Measurements from ENCODE around the gene ALK.

ALK gene

GRCh38 chr2:29363111-29363510 is 558.3 kb downstream of the ALK start:
- Histone ChIP-seq H3K4me3 (ENCODE audit: low read length) (no peak overlapping the region), H3K4me1 (ENCODE audit: control insufficient read depth, low read depth, low read length) (no peaks in the 10 kb centered on the region), H3K9ac (ENCODE audit: low read length) (no peak overlapping the region), H3K27ac (ENCODE audit: low read length) (no peak overlapping the region), H3K36me3 (ENCODE audit: control insufficient read depth, low read depth, low read length) (no peaks in the 10 kb centered on the region), H3K9me3 (ENCODE audit: control insufficient read depth, low read depth, low read length) (no peaks in the 10 kb centered on the region), H3K27me3 (ENCODE audit: control insufficient read depth, insufficient read depth, low read length) (no peaks in the 10 kb centered on the region)

- H3K9ac ChIP-seq (ENCODE audit: low read length): no peak overlapping the region
- no peaks in the 10 kb centered on the region for H3K9me3 ChIP-seq (ENCODE audit: control insufficient read depth, low read depth, low read length)
- H3K36me3 ChIP-seq (ENCODE audit: control insufficient read depth, low read depth, low read length): no peaks in the 10 kb centered on the region
- no peak overlapping the region for H3K27ac ChIP-seq (ENCODE audit: low read length)
- H3K4me1 ChIP-seq (ENCODE audit: control insufficient read depth, low read depth, low read length): no peaks in the 10 kb centered on the region
- no peaks in the 10 kb centered on the region for H3K27me3 ChIP-seq (ENCODE audit: control insufficient read depth, insufficient read depth, low read length)
- no peak overlapping the region for H3K4me3 ChIP-seq (ENCODE audit: low read length)
These were observed 560.2 kb downstream of the ALK start for GRCh38 chr2:29361231-29361630.

- Histone ChIP-seq H3K9ac (ENCODE audit: low read length) (no peak overlapping the region), H3K4me3 (ENCODE audit: low read length) (no peak overlapping the region), H3K9me3 (ENCODE audit: control insufficient read depth, low read depth, low read length) (no peaks in the 10 kb centered on the region), H3K36me3 (ENCODE audit: control insufficient read depth, low read depth, low read length) (no peaks in the 10 kb centered on the region), H3K27ac (ENCODE audit: low read length) (no peak overlapping the region), H3K4me1 (ENCODE audit: control insufficient read depth, low read depth, low read length) (no peaks in the 10 kb centered on the region), H3K27me3 (ENCODE audit: control insufficient read depth, insufficient read depth, low read length) (no peaks in the 10 kb centered on the region)
These were observed 561.2 kb downstream of the ALK start for GRCh38 chr2:29360016-29360784.

- no peaks in the 10 kb centered on the region for H3K36me3 ChIP-seq (ENCODE audit: control insufficient read depth, low read depth, low read length)
These were observed 567.9 kb downstream of the ALK start for GRCh38 chr2:29353403-29353991.

GRCh38 chr2:29351916-29352591 is 569.3 kb downstream of the ALK start:
- Histone ChIP-seq H3K4me3 (ENCODE audit: low read length) (no peak overlapping the region), H3K9me3 (ENCODE audit: control insufficient read depth, low read depth, low read length) (no peaks in the 10 kb centered on the region), H3K27me3 (ENCODE audit: control insufficient read depth, insufficient read depth, low read length) (no peaks in the 10 kb centered on the region), H3K27ac (ENCODE audit: low read length) (no peak overlapping the region), H3K9ac (ENCODE audit: low read length) (no peak overlapping the region), H3K4me1 (ENCODE audit: control insufficient read depth, low read depth, low read length) (no peaks in the 10 kb centered on the region), H3K36me3 (ENCODE audit: control insufficient read depth, low read depth, low read length) (no peaks in the 10 kb centered on the region)

More at GRCh38 chr2:29353403-29353991, 567.9 kb downstream of the ALK start:
- H3K9me3 ChIP-seq (ENCODE audit: control insufficient read depth, low read depth, low read length): no peaks in the 10 kb centered on the region
- no peak overlapping the region for H3K27ac ChIP-seq (ENCODE audit: low read length)
- H3K4me1 ChIP-seq (ENCODE audit: control insufficient read depth, low read depth, low read length): no peaks in the 10 kb centered on the region
- no peak overlapping the region for H3K4me3 ChIP-seq (ENCODE audit: low read length)
- no peaks in the 10 kb centered on the region for H3K27me3 ChIP-seq (ENCODE audit: control insufficient read depth, insufficient read depth, low read length)
- H3K9ac ChIP-seq (ENCODE audit: low read length): no peak overlapping the region

- H3K4me1 ChIP-seq (ENCODE audit: control insufficient read depth, low read depth, low read length): no peaks in the 10 kb centered on the region
- no peaks in the 10 kb centered on the region for H3K36me3 ChIP-seq (ENCODE audit: control insufficient read depth, low read depth, low read length)
- H3K27ac ChIP-seq (ENCODE audit: low read length): no peak overlapping the region
- no peaks in the 10 kb centered on the region for H3K9me3 ChIP-seq (ENCODE audit: control insufficient read depth, low read depth, low read length)
- no peak overlapping the region for H3K4me3 ChIP-seq (ENCODE audit: low read length)
- H3K27me3 ChIP-seq (ENCODE audit: control insufficient read depth, insufficient read depth, low read length): no peaks in the 10 kb centered on the region
- H3K9ac ChIP-seq (ENCODE audit: low read length): no peak overlapping the region
These were observed 570.1 kb downstream of the ALK start for GRCh38 chr2:29351248-29351647.

GRCh38 chr2:29349316-29350030 is 571.9 kb downstream of the ALK start:
- Histone ChIP-seq H3K9me3 (ENCODE audit: control insufficient read depth, low read depth, low read length) (no peaks in the 10 kb centered on the region), H3K4me1 (ENCODE audit: control insufficient read depth, low read depth, low read length) (no peaks in the 10 kb centered on the region), H3K27me3 (ENCODE audit: control insufficient read depth, insufficient read depth, low read length) (no peaks in the 10 kb centered on the region), H3K36me3 (ENCODE audit: control insufficient read depth, low read depth, low read length) (no peaks in the 10 kb centered on the region), H3K9ac (ENCODE audit: low read length) (no peak overlapping the region), H3K4me3 (ENCODE audit: low read length) (no peak overlapping the region), H3K27ac (ENCODE audit: low read length) (no peak overlapping the region)

GRCh38 chr2:29347774-29348461 is 573.5 kb downstream of the ALK start:
- no peaks in the 10 kb centered on the region for H3K4me1 ChIP-seq (ENCODE audit: control insufficient read depth, low read depth, low read length)
- H3K27ac ChIP-seq (ENCODE audit: low read length): no peak overlapping the region
- no peaks in the 10 kb centered on the region for H3K36me3 ChIP-seq (ENCODE audit: control insufficient read depth, low read depth, low read length)
- no peak overlapping the region for H3K4me3 ChIP-seq (ENCODE audit: low read length)
- no peaks in the 10 kb centered on the region for H3K9me3 ChIP-seq (ENCODE audit: control insufficient read depth, low read depth, low read length)
- H3K9ac ChIP-seq (ENCODE audit: low read length): no peak overlapping the region
- no peaks in the 10 kb centered on the region for H3K27me3 ChIP-seq (ENCODE audit: control insufficient read depth, insufficient read depth, low read length)

- no peaks in the 10 kb centered on the region for H3K36me3 ChIP-seq (ENCODE audit: control insufficient read depth, low read depth, low read length)
- H3K9me3 ChIP-seq (ENCODE audit: control insufficient read depth, low read depth, low read length): no peaks in the 10 kb centered on the region
- no peak overlapping the region for H3K27ac ChIP-seq (ENCODE audit: low read length)
- no peak overlapping the region for H3K4me3 ChIP-seq (ENCODE audit: low read length)
- H3K9ac ChIP-seq (ENCODE audit: low read length): no peak overlapping the region
- H3K4me1 ChIP-seq (ENCODE audit: control insufficient read depth, low read depth, low read length): no peaks in the 10 kb centered on the region
- H3K27me3 ChIP-seq (ENCODE audit: control insufficient read depth, insufficient read depth, low read length): no peaks in the 10 kb centered on the region
These were observed 576.1 kb downstream of the ALK start for GRCh38 chr2:29345236-29345635.

- Histone ChIP-seq H3K27me3 (ENCODE audit: control insufficient read depth, insufficient read depth, low read length) (no peaks in the 10 kb centered on the region), H3K9me3 (ENCODE audit: control insufficient read depth, low read depth, low read length) (no peaks in the 10 kb centered on the region), H3K9ac (ENCODE audit: low read length) (no peak overlapping the region), H3K4me3 (ENCODE audit: low read length) (no peak overlapping the region), H3K36me3 (ENCODE audit: control insufficient read depth, low read depth, low read length) (no peaks in the 10 kb centered on the region), H3K27ac (ENCODE audit: low read length) (no peak overlapping the region), H3K4me1 (ENCODE audit: control insufficient read depth, low read depth, low read length) (no peaks in the 10 kb centered on the region)
These were observed 577.6 kb downstream of the ALK start for GRCh38 chr2:29343830-29344229.

Measured in iPS-18a (cell line).